Measurements from ENCODE around the gene U2AF2.

Gene U2AF2

DNA sequence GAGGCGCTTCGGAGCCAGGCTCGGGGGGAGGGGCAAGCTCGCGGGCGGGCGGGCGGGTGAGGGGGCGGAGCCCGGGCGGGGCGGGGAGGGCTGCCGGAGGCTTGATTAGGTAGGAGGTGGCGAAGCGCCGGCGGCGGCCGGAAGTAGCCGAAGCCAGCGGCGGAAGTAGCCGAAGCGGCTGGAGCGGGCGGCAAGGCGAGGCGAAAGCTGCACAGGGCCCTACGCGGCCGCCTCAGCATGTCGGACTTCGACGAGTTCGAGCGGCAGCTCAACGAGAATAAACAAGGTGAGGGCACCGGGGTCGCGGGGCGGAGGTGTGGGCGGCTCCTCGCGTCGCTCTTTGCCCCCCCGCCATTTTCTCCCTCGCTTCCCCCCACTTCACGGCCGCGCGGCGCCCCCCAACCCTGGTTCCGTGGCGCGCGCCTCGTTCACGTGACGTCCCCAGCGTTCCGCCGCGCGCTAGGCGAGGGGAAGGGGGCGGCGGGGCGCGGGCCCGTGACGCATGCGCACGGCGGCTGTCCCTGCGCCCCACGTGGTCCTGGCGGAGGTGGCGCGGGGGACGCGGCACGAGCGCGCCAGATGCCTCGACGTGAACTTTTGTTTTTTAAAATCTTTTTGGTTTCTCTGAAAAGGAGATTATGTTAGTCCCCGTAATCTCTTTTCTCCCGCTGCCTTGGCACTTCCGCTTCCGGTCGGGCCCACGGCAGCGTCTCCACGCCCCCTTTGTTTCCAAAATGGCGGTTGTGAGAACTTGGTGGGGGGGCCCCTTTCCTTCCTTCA, at the start of gene U2AF2:
U2AF2 (plus strand) TSS at position 168 of the 780 bp plus-strand sequence; CDS start at position 238, 70 bp downstream.
- peak; percentile 96 to 97 for DNase-seq

DNA sequence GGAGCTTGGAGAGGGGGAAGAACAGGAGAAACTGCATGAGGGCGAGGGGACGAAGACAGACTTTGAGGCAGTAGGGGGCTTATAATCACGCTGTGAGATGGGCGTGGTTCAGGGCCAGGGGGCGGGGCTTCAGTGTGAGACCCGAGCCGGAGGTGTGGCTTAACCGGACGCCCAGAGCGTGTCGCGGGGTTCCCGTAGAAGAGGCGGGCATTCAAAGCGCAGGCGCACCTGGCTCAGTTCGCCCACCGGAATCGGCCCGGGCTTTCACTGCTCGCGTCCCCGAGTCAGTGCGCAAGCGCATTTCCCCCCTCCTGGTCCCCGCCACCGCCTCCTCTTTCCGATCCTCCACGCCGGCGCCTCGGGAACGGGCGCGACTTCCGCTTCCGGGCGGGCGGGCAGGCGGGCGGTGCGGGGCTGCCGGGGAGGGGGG, 49.6 kb upstream of the U2AF2 start:
- DNase-seq: peak; percentile 98 to 99

- peak; percentile 67 to 70 for DNase-seq
Observed at GRCh38 chr19:55605637-55606470, 49.0 kb upstream of the U2AF2 start, which contains the start of gene ZNF865. ZNF865 (plus strand) TSS chr19:55605647; CDS start chr19:55613619, 7,972 bp downstream.

GRCh38 chr19:55606471-55606787, 48.4 kb upstream of the U2AF2 start:
- DNase-seq: no peak

GRCh38 chr19:55606817-55607216, 48.0 kb upstream of the U2AF2 start:
- DNase-seq: no peak

- DNase-seq: no peak
Observed at GRCh38 chr19:55609326-55609725, 45.5 kb upstream of the U2AF2 start.

DNA sequence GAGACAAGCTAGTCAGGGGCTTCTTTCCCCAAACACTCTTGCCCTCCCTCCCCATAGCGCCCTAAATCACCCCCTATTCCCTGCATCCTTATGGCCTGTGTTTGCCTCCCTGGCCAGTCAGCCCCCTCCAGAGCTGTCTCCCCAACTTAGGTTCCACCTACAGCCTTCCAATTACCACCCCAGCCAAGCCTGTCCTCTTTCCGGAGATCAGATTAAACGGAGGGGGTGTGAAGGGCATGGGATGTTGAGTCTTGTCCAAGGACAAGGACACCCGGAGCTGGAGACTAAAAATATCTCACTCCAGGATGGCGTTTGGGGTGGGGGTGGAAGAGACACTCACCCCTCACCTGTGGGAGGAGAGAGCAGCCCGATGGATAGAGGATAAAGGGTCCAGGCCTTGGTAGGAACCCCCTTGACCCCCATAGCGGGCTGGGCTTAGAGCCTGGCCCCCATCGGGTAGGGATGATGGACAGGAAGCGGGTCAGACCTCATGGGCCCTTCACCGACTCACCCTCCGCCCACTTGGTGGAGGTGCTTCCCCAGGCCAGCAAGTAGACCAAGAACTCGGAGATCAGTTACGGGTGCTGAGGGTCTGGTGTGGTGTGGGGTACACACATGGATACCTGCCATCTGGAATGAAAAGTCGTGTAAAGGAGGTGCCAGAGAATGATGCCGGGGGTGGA, 43.4 kb upstream of the U2AF2 start:
- DNase-seq: no peak

GRCh38 chr19:55611983-55612645, 42.7 kb upstream of the U2AF2 start:
- DNase-seq: no peak

DNA sequence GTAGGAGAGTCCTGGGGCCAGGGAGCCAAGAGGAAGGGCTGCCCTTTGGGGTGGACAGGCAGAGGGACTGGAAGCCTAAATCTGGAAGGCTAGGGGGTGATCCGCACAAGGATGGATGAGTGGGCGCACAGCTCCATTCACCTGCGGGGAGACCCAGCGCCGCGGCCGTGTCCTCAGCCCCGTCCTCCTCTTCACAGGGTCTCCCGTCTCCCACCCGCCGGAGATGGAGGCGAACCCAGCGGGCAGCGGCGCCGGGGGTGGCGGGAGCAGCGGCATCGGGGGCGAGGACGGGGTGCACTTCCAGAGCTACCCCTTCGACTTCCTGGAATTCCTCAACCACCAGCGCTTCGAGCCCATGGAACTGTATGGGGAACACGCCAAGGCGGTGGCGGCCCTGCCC, 41.4 kb upstream of the U2AF2 start:
- DNase-seq: no peak

DNA sequence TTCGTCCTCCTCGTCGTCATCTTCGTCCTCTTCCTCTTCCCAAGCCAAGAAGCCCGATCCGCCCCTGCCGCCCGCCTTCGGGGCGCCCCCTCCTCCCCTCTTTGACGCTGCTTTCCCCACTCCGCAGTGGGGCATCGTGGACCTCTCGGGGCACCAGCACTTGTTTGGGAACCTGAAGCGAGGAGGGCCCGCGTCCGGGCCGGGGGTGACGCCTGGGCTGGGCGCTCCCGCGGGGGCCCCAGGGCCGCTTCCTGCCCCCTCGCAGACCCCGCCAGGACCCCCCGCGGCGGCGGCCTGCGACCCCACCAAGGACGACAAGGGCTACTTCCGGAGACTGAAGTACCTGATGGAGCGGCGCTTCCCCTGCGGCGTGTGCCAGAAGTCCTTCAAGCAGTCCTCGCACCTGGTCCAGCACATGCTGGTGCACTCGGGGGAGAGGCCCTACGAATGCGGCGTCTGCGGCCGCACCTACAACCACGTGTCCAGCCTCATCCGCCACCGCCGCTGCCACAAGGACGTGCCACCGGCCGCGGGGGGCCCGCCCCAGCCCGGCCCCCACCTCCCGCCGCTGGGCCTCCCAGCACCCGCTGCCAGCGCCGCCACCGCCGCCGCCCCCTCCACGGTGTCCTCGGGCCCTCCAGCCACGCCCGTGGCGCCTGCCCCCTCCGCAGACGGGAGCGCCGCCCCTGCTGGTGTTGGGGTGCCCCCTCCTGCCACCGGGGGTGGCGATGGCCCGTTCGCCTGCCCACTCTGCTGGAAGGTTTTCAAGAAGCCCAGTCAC, 40.7 kb upstream of the U2AF2 start:
- no peak for DNase-seq

- DNase-seq: no peak
Observed at GRCh38 chr19:55614711-55615542, 39.9 kb upstream of the U2AF2 start.

DNA sequence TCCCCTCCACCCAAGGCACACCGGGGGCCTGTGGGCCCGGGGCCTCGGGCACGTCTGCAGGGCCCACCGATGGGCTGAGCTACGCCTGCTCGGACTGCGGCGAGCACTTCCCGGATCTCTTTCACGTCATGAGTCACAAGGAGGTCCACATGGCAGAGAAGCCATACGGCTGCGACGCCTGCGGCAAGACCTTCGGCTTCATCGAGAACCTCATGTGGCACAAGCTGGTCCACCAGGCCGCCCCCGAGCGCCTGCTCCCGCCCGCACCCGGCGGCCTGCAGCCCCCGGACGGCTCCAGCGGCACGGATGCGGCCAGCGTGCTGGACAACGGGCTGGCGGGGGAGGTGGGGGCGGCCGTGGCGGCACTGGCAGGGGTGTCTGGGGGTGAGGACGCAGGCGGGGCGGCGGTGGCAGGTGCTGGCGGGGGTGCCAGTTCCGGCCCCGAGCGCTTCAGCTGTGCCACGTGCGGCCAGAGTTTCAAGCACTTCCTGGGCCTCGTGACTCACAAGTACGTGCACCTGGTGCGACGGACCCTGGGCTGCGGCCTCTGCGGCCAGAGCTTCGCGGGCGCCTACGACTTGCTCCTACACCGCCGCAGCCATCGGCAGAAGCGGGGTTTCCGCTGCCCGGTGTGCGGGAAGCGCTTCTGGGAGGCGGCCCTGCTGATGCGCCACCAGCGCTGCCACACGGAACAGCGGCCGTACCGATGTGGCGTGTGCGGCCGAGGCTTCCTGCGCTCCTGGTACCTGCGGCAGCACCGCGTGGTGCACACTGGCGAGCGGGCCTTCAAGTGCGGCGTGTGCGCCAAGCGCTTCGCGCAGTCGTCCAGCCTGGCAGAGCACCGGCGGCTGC, 39.1 kb upstream of the U2AF2 start:
- DNase-seq: no peak

GRCh38 chr19:55616395-55616875, 38.4 kb upstream of the U2AF2 start:
- DNase-seq: no peak

DNA sequence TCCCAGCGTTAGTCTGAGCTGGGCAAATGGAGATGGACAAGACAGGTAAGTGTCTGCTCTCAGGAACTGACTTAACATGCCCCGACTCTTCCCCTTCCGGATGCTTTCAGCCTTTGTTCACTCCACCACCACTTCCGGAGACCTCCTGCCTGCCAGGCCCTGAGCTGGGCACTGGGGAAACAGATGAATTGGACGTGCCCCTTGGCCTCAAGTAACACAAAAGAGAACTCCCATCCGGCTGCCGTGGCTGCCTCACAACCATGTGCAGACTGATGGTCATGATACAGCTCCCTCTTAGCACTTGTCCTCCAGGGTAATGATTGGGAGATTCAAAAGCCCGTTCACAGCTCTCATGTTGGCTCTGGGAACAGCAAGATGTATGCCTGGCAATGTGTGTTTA, 37.4 kb upstream of the U2AF2 start:
- DNase-seq: no peak

DNA sequence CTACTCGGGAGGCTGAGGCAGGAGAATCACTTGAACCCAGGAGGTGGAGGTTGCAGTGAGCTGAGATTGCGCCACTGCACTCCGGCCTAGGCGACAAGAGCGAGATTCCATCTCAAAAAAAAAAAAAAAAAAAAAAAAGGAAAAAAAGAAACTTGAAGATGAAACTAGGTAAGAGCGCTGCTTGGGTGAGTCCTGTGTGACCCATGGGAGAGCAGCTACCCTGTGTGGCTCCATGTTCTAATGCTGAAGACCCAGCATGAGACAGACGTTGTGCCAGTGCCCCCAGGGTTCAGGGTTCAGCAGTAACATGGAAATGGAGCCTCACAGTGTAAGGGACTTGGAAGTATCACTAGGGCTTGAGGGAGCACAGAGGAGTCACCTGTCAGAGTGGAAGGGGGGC, 36.4 kb upstream of the U2AF2 start:
- DNase-seq: no peak

GRCh38 chr19:55619286-55619685, 35.5 kb upstream of the U2AF2 start:
- no peak for DNase-seq

DNA sequence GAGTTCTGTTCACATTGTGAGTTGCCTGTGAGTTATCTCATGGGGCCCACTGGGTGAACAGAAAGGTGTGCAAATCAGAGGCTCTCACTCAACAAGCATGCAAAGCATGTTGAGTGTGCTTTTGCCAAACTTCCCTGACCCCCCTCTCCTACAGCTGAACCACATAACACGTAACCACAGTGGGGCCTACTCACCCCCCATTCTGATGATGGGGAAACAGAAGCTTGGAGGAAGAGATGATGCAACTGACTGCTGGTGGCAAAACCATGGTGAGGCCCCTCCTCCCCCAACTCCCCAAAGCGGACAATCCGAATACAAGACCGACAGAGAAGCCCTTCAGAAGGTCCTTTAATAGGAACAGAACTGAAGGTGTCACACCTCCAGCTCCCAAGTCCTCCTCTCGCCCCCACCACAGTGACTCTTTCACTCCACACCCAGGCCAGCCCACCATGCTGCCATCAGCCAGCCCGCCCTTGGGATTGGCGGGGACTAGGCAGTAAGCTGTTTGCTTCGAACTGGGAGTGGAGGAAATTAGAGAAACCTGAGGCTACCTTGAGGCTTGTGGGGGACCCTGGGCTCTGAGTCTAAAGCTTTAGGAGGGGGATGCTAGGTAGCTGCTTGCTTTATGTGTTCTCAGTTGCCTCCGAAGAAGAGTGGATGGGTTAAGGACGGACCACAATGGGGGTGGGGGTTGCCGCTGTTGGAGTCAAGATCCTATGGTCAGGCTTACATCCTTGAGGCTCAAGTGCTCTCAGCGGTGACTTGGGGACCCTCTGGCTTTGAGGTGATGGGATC, 34.2 kb upstream of the U2AF2 start:
- DNase-seq: no peak

DNA sequence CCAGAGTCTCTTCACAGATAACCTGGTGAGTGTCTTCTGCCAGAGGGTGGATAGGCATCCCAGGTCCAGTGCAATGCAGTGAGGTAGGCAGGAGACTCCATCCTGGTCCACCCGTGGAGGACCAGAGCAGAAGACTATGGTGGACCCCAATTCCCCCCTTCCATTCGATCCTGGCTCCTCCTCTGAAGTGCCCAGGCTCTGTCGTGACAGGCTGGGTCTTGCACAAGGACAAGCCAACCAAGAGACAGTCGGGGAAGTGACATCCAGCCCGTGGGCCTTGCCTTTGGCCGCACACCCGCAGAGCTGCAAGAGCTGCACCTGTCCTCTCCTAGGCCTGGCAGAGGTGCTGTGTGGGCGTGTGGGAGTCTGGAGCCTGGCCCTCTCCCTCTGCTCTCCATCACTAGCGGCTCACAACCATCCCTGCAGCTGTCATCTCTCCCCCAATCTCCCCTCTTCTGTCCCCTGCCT, 33.6 kb upstream of the U2AF2 start:
- no peak for DNase-seq

GRCh38 chr19:55621673-55622231, 33.1 kb upstream of the U2AF2 start:
- no peak for DNase-seq

Measured in activated CD4-positive, alpha-beta T cell treated with anti-CD3 and anti-CD28 coated beads for 4 hours (primary cell).